BLaER1 treated with 17β-estradiol and CSF1 and Interleukin-3, amounts not matched to agents 10 nM and 100 nM (cell line): ENCODE data around the gene ZNF787.

Source experiments
- H3K27ac ChIP-seq, 11 experiments: shearing (Covaris generic); formaldehyde crosslinking; 2 replicates each; pipeline ENCODE4 v1.8.1; 2022
- H3K27me3 ChIP-seq, 11 experiments: shearing (Covaris generic); formaldehyde crosslinking; 2 replicates each; pipeline ENCODE4 v1.8.1; 2022
- H3K36me3 ChIP-seq, 11 experiments: shearing (Covaris generic); formaldehyde crosslinking; 2 replicates each; pipeline ENCODE4 v1.8.1; 2022
- H3K4me1 ChIP-seq, 10 experiments: shearing (Covaris generic); formaldehyde crosslinking; 2 replicates each; pipeline ENCODE4 v1.8.1; 2022
- H3K4me2 ChIP-seq, 11 experiments: shearing (Covaris generic); formaldehyde crosslinking; 2 replicates each; pipeline ENCODE4 v1.8.1; 2022
- H3K4me3 ChIP-seq, 10 experiments: shearing (Covaris generic); formaldehyde crosslinking; 2 replicates each; pipeline ENCODE4 v1.8.1; 2022
- H3K9ac ChIP-seq, 11 experiments: shearing (Covaris generic); formaldehyde crosslinking; 2 replicates each; pipeline ENCODE4 v1.8.1; 2022
- H3K9me3 ChIP-seq, 11 experiments: shearing (Covaris generic); formaldehyde crosslinking; replicated peaks in 1 of 11; 2 replicates each; pipeline ENCODE4 v1.8.1; 2022
- H4K20me1 ChIP-seq, 11 experiments: shearing (Covaris generic); formaldehyde crosslinking; 2 replicates each; pipeline ENCODE4 v1.8.1; 2022
- Cebpa-rat ChIP-seq, 11 experiments: shearing (Covaris generic); IDR thresholded peaks; 2 replicates each; pipeline ENCODE4 v1.8.1; 2022

Gene ZNF787

GRCh38 chr19:56133858-56134653 lies 13.0 kb upstream of the ZNF787 start:
- H3K27ac ChIP-seq, result peak overlapping the region; percentile 52 to 93 (median 90); a peak in 21 of 22 replicates
- peak overlapping the region; percentile 73 to 95 (median 86) for H3K4me2 ChIP-seq

GRCh38 chr19:56132316-56132822 lies 11.3 kb upstream of the ZNF787 start:
- Histone ChIP-seq H3K27me3 (no peaks in the 10 kb centered on the region), H3K9me3 (peaks cover 0 to 11% (median 9%) of the 10 kb centered on the region in 11 experiments; a peak in 17 of 22 replicates), H4K20me1 (no peaks in the 10 kb centered on the region), H3K36me3 (no peaks in the 10 kb centered on the region), H3K4me3 (no peak overlapping the region), H3K4me1 (peaks cover 24 to 75% (median 64%) of the 10 kb centered on the region in 10 experiments), H3K4me2 (peak overlapping the region in 8 of 11 experiments; percentile 13 to 95 (median 74); a peak in 13 of 22 replicates), H3K9ac (peak overlapping the region in 5 of 11 experiments; percentile 24 to 75 (median 65); a peak in 9 of 22 replicates), H3K27ac (peak overlapping the region in 8 of 11 experiments; percentile 87 to 93 (median 91); a peak in 16 of 22 replicates)
- no peak for TF ChIP-seq Cebpa-rat (IDR thresholded peaks at IDR 0.05)

More at GRCh38 chr19:56133858-56134653, 13.0 kb upstream of the ZNF787 start:
- H3K9ac ChIP-seq, result peak overlapping the region; percentile 48 to 82 (median 79); a peak in 21 of 22 replicates
- no peaks in the 10 kb centered on the region for H4K20me1 ChIP-seq
- H3K4me1 ChIP-seq, result peaks cover 24 to 78% (median 74%) of the 10 kb centered on the region in 10 experiments
- H3K36me3 ChIP-seq, result no peaks in the 10 kb centered on the region
- peak overlapping the region in 7 of 10 experiments; percentile 10 to 60 (median 46); a peak in 13 of 20 replicates for H3K4me3 ChIP-seq
- H3K9me3 ChIP-seq, result no peaks in the 10 kb centered on the region; a peak in 3 of 22 replicates
- TF ChIP-seq Cebpa-rat (IDR thresholded peaks at IDR 0.05), result peak in 8 of 11 experiments; percentile 59 to 92 (median 70); a peak in 13 of 22 replicates
- H3K27me3 ChIP-seq, result no peaks in the 10 kb centered on the region

DNA sequence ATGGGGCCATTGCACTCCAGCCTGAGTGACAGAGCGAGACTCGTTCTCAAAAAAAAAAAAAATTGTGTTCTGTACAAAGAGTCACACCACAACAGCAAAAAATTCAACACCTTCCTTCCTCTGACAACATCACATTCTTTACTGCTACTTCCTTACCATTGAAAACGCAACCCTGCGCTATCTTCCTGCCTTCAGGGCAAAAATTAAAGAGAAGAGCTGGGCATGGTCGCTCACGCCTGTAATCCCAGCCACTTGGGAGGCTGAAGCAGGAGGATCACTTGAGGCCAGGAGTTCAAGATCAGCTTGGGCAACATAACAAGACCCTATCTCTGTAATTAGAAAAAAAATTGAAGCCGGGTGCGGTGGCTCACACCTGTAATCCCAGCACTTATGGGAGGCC lies 10.6 kb upstream of the ZNF787 start:
- H3K27me3 ChIP-seq, result no peaks in the 10 kb centered on the region
- peaks cover 29 to 75% (median 64%) of the 10 kb centered on the region in 10 experiments for H3K4me1 ChIP-seq
- TF ChIP-seq Cebpa-rat (IDR thresholded peaks at IDR 0.05), result no peak
- H3K36me3 ChIP-seq, result no peaks in the 10 kb centered on the region
- H4K20me1 ChIP-seq, result no peaks in the 10 kb centered on the region
- peak overlapping the region in 8 of 11 experiments; percentile 3 to 93 (median 90); a peak in 13 of 22 replicates for H3K27ac ChIP-seq
- H3K4me2 ChIP-seq, result peak overlapping the region in 7 of 11 experiments; percentile 26 to 95 (median 80); a peak in 9 of 22 replicates
- no peak overlapping the region for H3K9ac ChIP-seq
- H3K4me3 ChIP-seq, result no peak overlapping the region
- H3K9me3 ChIP-seq, result peaks cover 0 to 13% (median 9%) of the 10 kb centered on the region in 11 experiments; a peak in 17 of 22 replicates

GRCh38 chr19:56130006-56130405 lies 8.9 kb upstream of the ZNF787 start:
- H3K27ac ChIP-seq, result peak overlapping the region in 3 of 11 experiments; percentile 2 to 56 (median 46); a peak in 4 of 22 replicates
- no peaks in the 10 kb centered on the region for H3K36me3 ChIP-seq
- peaks cover 0 to 13% (median 9%) of the 10 kb centered on the region in 11 experiments; a peak in 17 of 22 replicates for H3K9me3 ChIP-seq

DNA sequence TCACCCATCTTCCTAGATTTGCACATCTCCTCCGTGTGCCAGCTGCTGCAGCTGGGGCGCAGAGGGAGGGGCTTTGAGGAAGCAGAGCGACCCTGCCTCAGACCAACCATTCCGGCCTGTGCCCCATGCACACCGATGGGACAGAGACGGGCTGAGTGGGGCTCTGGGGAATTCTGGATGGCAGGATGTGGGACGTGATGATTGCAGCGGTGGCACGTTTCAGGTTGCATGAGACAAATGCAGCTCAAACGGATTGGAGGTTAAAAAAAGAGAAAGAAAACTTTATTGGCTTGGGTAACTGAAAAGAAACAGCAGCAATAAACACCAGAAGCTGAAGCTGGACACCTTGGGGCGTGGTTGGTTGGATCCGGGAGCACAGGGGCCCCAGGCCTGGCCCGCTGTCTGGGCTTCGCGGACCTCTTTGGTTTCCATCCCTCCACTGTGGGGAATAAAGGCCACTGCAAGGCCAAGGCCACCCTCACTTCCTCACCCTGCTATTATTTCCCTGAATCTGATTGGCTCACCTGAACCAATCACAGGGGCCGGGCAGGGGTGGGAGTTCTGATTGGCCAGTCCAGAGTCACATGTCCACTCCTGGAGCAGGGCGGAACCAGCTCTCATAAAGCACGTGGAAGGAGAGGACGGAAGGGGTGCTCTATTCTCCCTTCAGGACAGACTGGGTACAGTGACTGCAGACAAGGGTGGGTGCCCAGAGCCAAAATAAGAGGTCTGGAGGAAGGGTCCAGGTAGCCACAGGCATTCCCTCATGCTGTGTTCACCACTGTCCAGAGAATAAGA lies 6.1 kb upstream of the ZNF787 start:
- Histone ChIP-seq H3K9me3 (peaks cover 0 to 13% (median 9%) of the 10 kb centered on the region in 11 experiments; a peak in 17 of 22 replicates), H3K4me3 (peak overlapping the region in 4 of 10 experiments; percentile 1 to 16 (median 9); a peak in 2 of 20 replicates), H3K9ac (peak overlapping the region in 8 of 11 experiments; percentile 42 to 77 (median 66); a peak in 15 of 22 replicates), H3K4me1 (peaks cover 24 to 62% (median 52%) of the 10 kb centered on the region in 10 experiments), H3K4me2 (peak overlapping the region; percentile 31 to 85 (median 73)), H3K27me3 (no peaks in the 10 kb centered on the region), H3K36me3 (no peaks in the 10 kb centered on the region), H3K27ac (peak overlapping the region in 9 of 11 experiments; percentile 28 to 87 (median 77); a peak in 17 of 22 replicates), H4K20me1 (no peaks in the 10 kb centered on the region)
- peak in 4 of 11 experiments; percentile 21 to 76 (median 62); a peak in 6 of 22 replicates for TF ChIP-seq Cebpa-rat (IDR thresholded peaks at IDR 0.05)

More at GRCh38 chr19:56130006-56130405, 8.9 kb upstream of the ZNF787 start:
- TF ChIP-seq Cebpa-rat (IDR thresholded peaks at IDR 0.05), result no peak
- H3K4me1 ChIP-seq, result peaks cover 38 to 75% (median 64%) of the 10 kb centered on the region in 10 experiments
- H3K9ac ChIP-seq, result no peak overlapping the region
- H4K20me1 ChIP-seq, result no peaks in the 10 kb centered on the region
- no peak overlapping the region for H3K4me2 ChIP-seq
- H3K4me3 ChIP-seq, result no peak overlapping the region
- H3K27me3 ChIP-seq, result no peaks in the 10 kb centered on the region

DNA sequence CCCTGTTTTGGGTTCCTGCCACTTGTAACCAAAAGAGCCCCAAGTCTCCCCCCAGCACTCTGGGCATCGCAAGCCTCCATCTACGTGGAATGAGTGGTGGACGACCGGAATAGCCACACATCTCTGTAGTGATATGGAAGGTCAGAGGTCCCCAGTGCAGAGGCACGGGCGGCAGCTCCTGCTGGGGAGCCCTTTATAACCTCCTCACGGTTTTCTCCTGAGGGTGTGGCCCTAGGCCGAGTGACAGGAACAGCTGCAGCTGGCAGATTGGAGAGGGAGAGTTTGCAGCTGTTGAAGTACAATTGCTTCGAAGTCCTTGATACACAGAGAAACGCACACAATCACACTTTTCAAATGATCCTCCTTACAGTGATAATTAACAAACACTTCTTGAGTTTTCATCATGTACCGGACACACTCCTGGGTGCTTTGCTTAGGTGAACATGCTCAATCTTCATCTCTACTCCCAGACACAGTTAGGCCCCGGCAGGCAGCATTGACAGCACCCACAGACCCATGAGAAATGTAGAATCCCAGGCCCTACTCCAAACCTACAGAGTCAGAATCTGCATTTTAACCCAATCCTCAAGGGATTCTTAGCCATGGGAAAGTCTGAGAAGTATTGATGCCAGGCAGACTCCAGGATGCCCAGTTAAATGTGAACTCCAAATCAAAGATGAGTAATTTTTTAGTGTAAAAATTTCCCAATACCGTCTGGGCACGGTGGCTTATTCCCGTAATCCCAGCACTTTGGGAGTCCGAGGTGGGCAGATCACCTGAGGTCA lies 4.9 kb upstream of the ZNF787 start:
- no peaks in the 10 kb centered on the region for H3K27me3 ChIP-seq
- TF ChIP-seq Cebpa-rat (IDR thresholded peaks at IDR 0.05), result no peak
- H3K4me1 ChIP-seq, result peaks cover 24 to 58% (median 50%) of the 10 kb centered on the region in 10 experiments
- H3K36me3 ChIP-seq, result no peaks in the 10 kb centered on the region
- H4K20me1 ChIP-seq, result no peaks in the 10 kb centered on the region
- peaks cover 0 to 13% (median 9%) of the 10 kb centered on the region in 11 experiments; a peak in 17 of 22 replicates for H3K9me3 ChIP-seq
- peak overlapping the region; percentile 46 to 85 (median 73); a peak in 21 of 22 replicates for H3K4me2 ChIP-seq
- H3K9ac ChIP-seq, result peak overlapping the region in 9 of 11 experiments; percentile 7 to 77 (median 61); a peak in 16 of 22 replicates
- H3K4me3 ChIP-seq, result peak overlapping the region in 2 of 10 experiments; percentile 3 to 16; a peak in 1 of 20 replicates
- peak overlapping the region in 9 of 11 experiments; percentile 13 to 87 (median 77); a peak in 17 of 22 replicates for H3K27ac ChIP-seq

DNA sequence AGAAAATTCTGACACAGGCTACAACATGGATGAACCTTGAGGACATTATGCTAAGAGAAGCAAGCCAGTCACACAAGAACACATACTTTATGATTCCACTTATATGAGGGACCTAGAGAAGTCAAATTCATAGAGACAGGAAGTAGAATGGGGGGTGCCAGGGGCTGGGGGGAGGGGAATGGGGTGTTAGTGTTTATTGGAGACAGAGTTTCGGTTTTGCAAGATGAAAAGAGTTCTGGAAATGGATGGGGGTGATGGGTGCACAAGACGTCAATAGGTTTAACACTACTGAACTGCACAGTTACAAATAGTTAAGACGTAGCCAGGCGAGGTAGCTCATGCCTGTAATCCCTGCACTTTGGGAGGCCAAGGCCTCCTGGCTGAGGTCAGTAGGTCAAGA lies 3.5 kb upstream of the ZNF787 start:
- Histone ChIP-seq H3K9me3 (peaks cover 0 to 13% (median 9%) of the 10 kb centered on the region in 11 experiments; a peak in 17 of 22 replicates), H3K36me3 (peaks cover 0 to 3% (median 0%) of the 10 kb centered on the region in 11 experiments; a peak in 2 of 22 replicates), H3K4me2 (peak overlapping the region in 9 of 11 experiments; percentile 59 to 85 (median 79); a peak in 17 of 22 replicates), H4K20me1 (peaks cover 0 to 6% (median 3%) of the 10 kb centered on the region in 11 experiments; a peak in 8 of 22 replicates), H3K9ac (peak overlapping the region in 1 of 11 experiments; percentile 76; a peak in 2 of 22 replicates), H3K4me1 (peaks cover 27 to 61% (median 54%) of the 10 kb centered on the region in 10 experiments), H3K27me3 (no peaks in the 10 kb centered on the region), H3K27ac (peak overlapping the region in 5 of 11 experiments; percentile 13 to 87 (median 86); a peak in 7 of 22 replicates), H3K4me3 (no peak overlapping the region)
- TF ChIP-seq Cebpa-rat (IDR thresholded peaks at IDR 0.05), result no peak
